Activated CD4-positive, CD25-positive, alpha-beta regulatory T cell treated with anti-CD3 and anti-CD28 coated beads, Interleukin-2, amount 50 U/mL, for 16 hours (primary cell): ENCODE results near the gene NYAP2.

ENCODE experiments used
- DNase-seq: peaks from one replicate; pipeline ENCODE4 v3.0.0-alpha.2; 2020; ENCODE audit warnings: low read depth, low spot score

NYAP2 gene

GRCh38 chr2:225620227-225620626, 220.7 kb downstream of the NYAP2 start:
- no peak for DNase-seq

- no peak for DNase-seq
Measured at GRCh38 chr2:225630824-225631533, 231.5 kb downstream of the NYAP2 start.

GRCh38 chr2:225632351-225632750, 232.8 kb downstream of the NYAP2 start:
- DNase-seq: no peak

GRCh38 chr2:225636558-225636957, 237.0 kb downstream of the NYAP2 start:
- DNase-seq: no peak

- DNase-seq: no peak
Measured at GRCh38 chr2:225637259-225637658, 237.7 kb downstream of the NYAP2 start.

- DNase-seq: no peak
Measured at GRCh38 chr2:225640550-225640949, 241.0 kb downstream of the NYAP2 start.

GRCh38 chr2:225649274-225649673, 249.8 kb downstream of the NYAP2 start:
- DNase-seq: no peak

GRCh38 chr2:225650041-225650440, 250.5 kb downstream of the NYAP2 start:
- DNase-seq: no peak

- peak; percentile 52 for DNase-seq
Measured at GRCh38 chr2:225660262-225661131, 261.0 kb downstream of the NYAP2 start.

- DNase-seq: no peak
Measured at GRCh38 chr2:225662101-225662500, 262.6 kb downstream of the NYAP2 start.

GRCh38 chr2:225667445-225667844, 267.9 kb downstream of the NYAP2 start:
- DNase-seq: no peak

- DNase-seq: no peak
Measured at GRCh38 chr2:225668606-225669266, 269.2 kb downstream of the NYAP2 start.

GRCh38 chr2:225670111-225670974, 270.8 kb downstream of the NYAP2 start:
- DNase-seq: no peak

GRCh38 chr2:225678792-225679191, 279.3 kb downstream of the NYAP2 start:
- DNase-seq: no peak

- DNase-seq: no peak
Measured at GRCh38 chr2:225683258-225683657, 283.7 kb downstream of the NYAP2 start.

- DNase-seq: no peak
Measured at GRCh38 chr2:225690153-225690552, 290.6 kb downstream of the NYAP2 start.

GRCh38 chr2:225691711-225692110, 292.2 kb downstream of the NYAP2 start:
- DNase-seq: no peak

GRCh38 chr2:225693259-225693658, 293.7 kb downstream of the NYAP2 start:
- DNase-seq: no peak

- no peak for DNase-seq
Measured at GRCh38 chr2:225694664-225695063, 295.2 kb downstream of the NYAP2 start.

- no peak for DNase-seq
Measured at GRCh38 chr2:225697936-225698335, 298.4 kb downstream of the NYAP2 start.
